Mucosa of stomach (tissue), 1 donor: ENCODE measurements around the gene CAB39.

Experiments
- H3K27me3 ChIP-seq: one replicate; pipeline ENCODE4 v1.7.0; 2013; ENCODE audit warnings: mild to moderate bottlenecking, low read length; ENCODE audit not compliant: control insufficient read depth, insufficient read depth
- H3K36me3 ChIP-seq: one replicate; pipeline ENCODE4 v1.7.0; 2013; ENCODE audit warnings: low read length; ENCODE audit not compliant: control insufficient read depth, insufficient read depth
- H3K4me1 ChIP-seq: one replicate; pipeline ENCODE4 v1.7.0; 2013; ENCODE audit warnings: mild to moderate bottlenecking, low read length; ENCODE audit not compliant: control insufficient read depth, insufficient read depth
- H3K4me3 ChIP-seq: one replicate; pipeline ENCODE4 v1.7.0; 2013; ENCODE audit warnings: low read length
- H3K9ac ChIP-seq: one replicate; pipeline ENCODE4 v1.7.0; 2013; ENCODE audit warnings: mild to moderate bottlenecking, low read length, moderate library complexity
- H3K9me3 ChIP-seq: one replicate; pipeline ENCODE4 v1.7.0; 2013; ENCODE audit warnings: mild to moderate bottlenecking, low read length, moderate library complexity; ENCODE audit not compliant: control insufficient read depth
- donor health status: Pancreatic carcinoma.

CAB39 gene

GRCh38 chr2:230864605-230865306 is 152.1 kb downstream of the CAB39 start, which contains the start of gene ITM2C:
Gene ITM2C, plus strand, starts transcription at chr2:230864942. Its CDS starts 84 bp downstream, at chr2:230865026.
- peaks cover 21% of the 10 kb centered on the region for H3K27me3 ChIP-seq
- H3K9ac ChIP-seq: peak within 1 kb of the TSS; percentile 83
- H3K36me3 ChIP-seq: no peaks in the 10 kb centered on the region
- peaks cover 13% of the 10 kb centered on the region for H3K4me1 ChIP-seq
- peak within 1 kb of the TSS; percentile 67 for H3K4me3 ChIP-seq
- no peaks in the 10 kb centered on the region for H3K9me3 ChIP-seq

- H3K9me3 ChIP-seq: no peaks in the 10 kb centered on the region
- H3K4me3 ChIP-seq: peak overlapping the region; percentile 67
- peak overlapping the region; percentile 83 for H3K9ac ChIP-seq
- H3K27me3 ChIP-seq: peaks cover 21% of the 10 kb centered on the region
- H3K36me3 ChIP-seq: no peaks in the 10 kb centered on the region
- peaks cover 16% of the 10 kb centered on the region for H3K4me1 ChIP-seq
Observed at GRCh38 chr2:230865307-230865765, 152.7 kb downstream of the CAB39 start.

GRCh38 chr2:230865766-230866755 is 153.4 kb downstream of the CAB39 start:
- H3K27me3 ChIP-seq: peaks cover 21% of the 10 kb centered on the region
- H3K4me1 ChIP-seq: peaks cover 19% of the 10 kb centered on the region
- peak overlapping the region; percentile 83 for H3K9ac ChIP-seq

GRCh38 chr2:230866756-230867523 is 154.3 kb downstream of the CAB39 start:
- H3K4me3 ChIP-seq: no peak overlapping the region
- H3K36me3 ChIP-seq: no peaks in the 10 kb centered on the region
- H3K4me1 ChIP-seq: peaks cover 23% of the 10 kb centered on the region
- H3K9ac ChIP-seq: no peak overlapping the region
- peaks cover 21% of the 10 kb centered on the region for H3K27me3 ChIP-seq
- H3K9me3 ChIP-seq: no peaks in the 10 kb centered on the region

More at GRCh38 chr2:230865766-230866755, 153.4 kb downstream of the CAB39 start:
- Histone ChIP-seq H3K4me3 (no peak overlapping the region), H3K9me3 (no peaks in the 10 kb centered on the region), H3K36me3 (no peaks in the 10 kb centered on the region)

GRCh38 chr2:230868161-230868946 is 155.7 kb downstream of the CAB39 start:
- H3K9me3 ChIP-seq: no peaks in the 10 kb centered on the region
- no peak overlapping the region for H3K9ac ChIP-seq
- no peak overlapping the region for H3K4me3 ChIP-seq
- H3K27me3 ChIP-seq: peaks cover 21% of the 10 kb centered on the region
- H3K4me1 ChIP-seq: peaks cover 23% of the 10 kb centered on the region
- no peaks in the 10 kb centered on the region for H3K36me3 ChIP-seq

- no peak overlapping the region for H3K9ac ChIP-seq
- H3K9me3 ChIP-seq: no peaks in the 10 kb centered on the region
- peaks cover 13% of the 10 kb centered on the region for H3K27me3 ChIP-seq
- no peak overlapping the region for H3K4me3 ChIP-seq
- H3K36me3 ChIP-seq: no peaks in the 10 kb centered on the region
- peaks cover 23% of the 10 kb centered on the region for H3K4me1 ChIP-seq
Observed at GRCh38 chr2:230868947-230869913, 156.6 kb downstream of the CAB39 start.

GRCh38 chr2:230869914-230870543 is 157.4 kb downstream of the CAB39 start:
- H3K4me3 ChIP-seq: no peak overlapping the region
- no peak overlapping the region for H3K9ac ChIP-seq
- no peaks in the 10 kb centered on the region for H3K9me3 ChIP-seq
- no peaks in the 10 kb centered on the region for H3K36me3 ChIP-seq
- H3K4me1 ChIP-seq: peaks cover 23% of the 10 kb centered on the region
- peaks cover 7% of the 10 kb centered on the region for H3K27me3 ChIP-seq
